B cell (primary cell): Measurements from ENCODE around the gene LDLRAD2. TPM values are rescaled to one million over a fixed set of nuclear protein-coding genes. Genes with fewer than 3 reads are reported as not detected.

Experiments used
- ATAC-seq: fragments of 200-7000 bp; cut with Tn5 transposase; one replicate; pipeline ENCODE4 v1.10.0; 2021; ENCODE audit warnings: low read depth, mild to moderate bottlenecking, moderate number of reproducible peaks, moderate library complexity
- CTCF ChIA-PET: fragments of 350-600 bp; sonication (Branson Sonifier 250); formaldehyde crosslinking; loops from one replicate; lab custom pipeline; 2021; ENCODE audit warnings: antibody characterized with exemption, inconsistent platforms; lab: Charles Lee
- POLR2A ChIA-PET: fragments of 350-600 bp; sonication (Branson Sonifier 250); formaldehyde crosslinking; loops from one replicate; lab custom pipeline; 2021; ENCODE audit warnings: antibody characterized with exemption; lab: Charles Lee
- DNase-seq: peaks from one replicate; pipeline ENCODE4 v3.0.0; 2013
- H2AFZ ChIP-seq: 2 replicates; pipeline ENCODE4 v1.6.1; 2012; ENCODE audit warnings: mild to moderate bottlenecking, low read depth, low read length; ENCODE audit not compliant: insufficient read depth, poor library complexity, severe bottlenecking
- H3K27ac ChIP-seq, 2 donors: 1 replicate in 1 of 2; 2 replicates in 1 of 2; pipeline ENCODE4 v1.5.1; 2012 to 2013; ENCODE audit warnings: low read length in 2 of 2, mild to moderate bottlenecking in 2 of 2, moderate library complexity in 1 of 2
- H3K27me3 ChIP-seq, 4 experiments: fragments of 200-600 bp in 1 of 4; sonication (generic) in 1 of 4; replicated peaks in 1 of 4; 1 replicate in 2 of 4; 2 replicates in 2 of 4; pipeline versions ENCODE4 v1.6.1 to v1.7.0; 2013 to 2016; ENCODE audit warnings: low read length in 3 of 4, mild to moderate bottlenecking in 2 of 4, mixed read lengths in 1 of 4, moderate library complexity in 1 of 4; ENCODE audit not compliant: insufficient read depth in 4 of 4, control insufficient read depth in 3 of 4; ENCODE audit errors: control extremely low read depth in 1 of 4
- H3K36me3 ChIP-seq, 2 experiments: replicated peaks in 1 of 2; 1 replicate in 1 of 2; 2 replicates in 1 of 2; pipeline versions ENCODE4 v1.6.1 to v1.7.1; 2013; ENCODE audit warnings: low read length in 1 of 2; ENCODE audit not compliant: insufficient read depth in 2 of 2, control insufficient read depth in 1 of 2; ENCODE audit errors: control extremely low read depth in 1 of 2, extremely low read depth in 1 of 2
- H3K4me1 ChIP-seq, 2 donors: fragments of 200-600 bp in 1 of 2; sonication (generic) in 1 of 2; 1 replicate in 1 of 2; 2 replicates in 1 of 2; pipeline versions ENCODE4 v1.5.1 to v1.6.1; 2013 to 2017; ENCODE audit warnings: low read length in 2 of 2; ENCODE audit not compliant: control insufficient read depth in 2 of 2, insufficient read depth in 2 of 2
- H3K4me2 ChIP-seq: replicated peaks from 2 replicates; pipeline ENCODE3; 2012; ENCODE audit warnings: mild to moderate bottlenecking, low read depth, low read length; ENCODE audit not compliant: poor library complexity, severe bottlenecking
- H3K4me3 ChIP-seq, 5 experiments: fragments of 200-600 bp in 1 of 5; sonication (generic) in 1 of 5; 1 replicate in 3 of 5; 2 replicates in 2 of 5; pipeline versions ENCODE4 v1.5.1 to v1.7.0; 2011 to 2016; ENCODE audit warnings: low read length in 4 of 5, mild to moderate bottlenecking in 4 of 5, low read depth in 2 of 5, control low read depth in 1 of 5, moderate library complexity in 1 of 5; ENCODE audit not compliant: insufficient read depth in 1 of 5; ENCODE audit errors: control extremely low read depth in 1 of 5, extremely low read depth in 1 of 5
- H3K79me2 ChIP-seq: fragments of 200-600 bp; sonication (generic); one replicate; pipeline ENCODE4 v1.6.0; 2016; ENCODE audit warnings: low read length; ENCODE audit not compliant: control insufficient read depth, insufficient read depth
- H3K9ac ChIP-seq: fragments of 200-600 bp; sonication (generic); 2 replicates; pipeline ENCODE4 v1.6.1; 2017; ENCODE audit warnings: mild to moderate bottlenecking, low read length, moderate library complexity
- H3K9me3 ChIP-seq, 3 donors: one replicate each; pipeline versions ENCODE4 v1.6.1 to v1.7.1; 2013; ENCODE audit warnings: low read length in 2 of 3; ENCODE audit not compliant: control insufficient read depth in 2 of 3, insufficient read depth in 1 of 3; ENCODE audit errors: control extremely low read depth in 1 of 3
- H4K20me1 ChIP-seq: 2 replicates; pipeline ENCODE4 v1.6.0; 2012; ENCODE audit warnings: mild to moderate bottlenecking, low read length; ENCODE audit not compliant: insufficient read depth, control insufficient read depth, poor library complexity, severe bottlenecking
- H3K27ac Mint-ChIP-seq: one replicate; pipeline ENCODE4 v1.8.0; 2021; ENCODE audit warnings: mixed read lengths
- H3K27me3 Mint-ChIP-seq: one replicate; pipeline ENCODE4 v1.8.0; 2021; ENCODE audit warnings: mixed read lengths
- H3K4me1 Mint-ChIP-seq: one replicate; pipeline ENCODE4 v1.8.0; 2021; ENCODE audit warnings: mixed read lengths
- H3K4me3 Mint-ChIP-seq: one replicate; pipeline ENCODE4 v1.8.0; 2021; ENCODE audit warnings: mixed read lengths
- H3K9me3 Mint-ChIP-seq: one replicate; pipeline ENCODE4 v1.8.0; 2022; ENCODE audit warnings: mixed read lengths; ENCODE audit not compliant: insufficient read depth
- EZH2 ChIP-seq: IDR thresholded peaks from 2 replicates; pipeline ENCODE4 v1.6.1; 2012; ENCODE audit warnings: borderline replicate concordance, low read depth, mild to moderate bottlenecking, moderate library complexity, low read length; ENCODE audit not compliant: insufficient read depth, poor library complexity, severe bottlenecking
- WGBS: methylation state at CpG from one replicate; pipeline ENCODE4 v1.1.5; 2013; ENCODE audit warnings: missing lambda C conversion rate; ENCODE audit not compliant: insufficient coverage; 5-methylcytosine and 5-hydroxymethylcytosine counted together
- intact Hi-C: fragments of 100-400 bp; cut with micrococcal nuclease; formaldehyde crosslinking; loops from one replicate; pipeline ENCODE4 v1.10.0; 2022
- polyA plus RNA-seq: library from polyadenylated mRNA; depleted of rRNA; stranded (reverse); fragments of >200 nt; gene quantifications from 2 replicates; pipeline ENCODE4 v1.2.3, GENCODE V29; 2012
- total RNA-seq, 2 donors: library from RNA; stranded (reverse); fragments of 120-200 nt in 1 of 2; gene quantifications; 1 replicate in 1 of 2; 2 replicates in 1 of 2; pipeline versions ENCODE4 v1.2.3 to v1.2.4, GENCODE V29; 2013 to 2022
- TF ChIP-seq, protein P1 (sequence below): fragments of 200-600 bp; IDR thresholded peaks from one replicate; pipeline ENCODE4 v1.8.0; 2022; ENCODE audit warnings: antibody characterized with exemption, mild to moderate bottlenecking

The LDLRAD2 gene
- total and polyA plus RNA-seq, 2 donors (not counting 1 experiment from before 2014, with no cell fraction given): 0.47 to 3.0 TPM

GRCh38 chr1:21860971-21861370 lies 48.9 kb downstream of the LDLRAD2 start:
- H3K9me3 ChIP-seq: peaks cover 0 to 14% (median 4%) of the 10 kb centered on the region in 3 donors
- 88% methylated on average over 1 of the region's 3 CpGs for WGBS
- no peaks in the 10 kb centered on the region for H3K9me3 Mint-ChIP-seq
- H3K4me1 ChIP-seq: peaks cover 7 to 10% of the 10 kb centered on the region in 2 donors
- ATAC-seq (no peak), DNase-seq (no peak)
- no peaks in the 10 kb centered on the region for H3K36me3 ChIP-seq
- H3K27me3 ChIP-seq: no peaks in the 10 kb centered on the region
- H3K4me3 Mint-ChIP-seq: no peak overlapping the region
- no peaks in the 10 kb centered on the region for H4K20me1 ChIP-seq
- intact Hi-C loops: no loop called here
- no peak overlapping the region for H3K27ac ChIP-seq
- H3K9ac ChIP-seq: no peak overlapping the region
- H3K27ac Mint-ChIP-seq: no peak overlapping the region
- H3K79me2 ChIP-seq: no peaks in the 10 kb centered on the region
- no peak for TF ChIP-seq EZH2
- TF ChIP-seq, protein P1, sequence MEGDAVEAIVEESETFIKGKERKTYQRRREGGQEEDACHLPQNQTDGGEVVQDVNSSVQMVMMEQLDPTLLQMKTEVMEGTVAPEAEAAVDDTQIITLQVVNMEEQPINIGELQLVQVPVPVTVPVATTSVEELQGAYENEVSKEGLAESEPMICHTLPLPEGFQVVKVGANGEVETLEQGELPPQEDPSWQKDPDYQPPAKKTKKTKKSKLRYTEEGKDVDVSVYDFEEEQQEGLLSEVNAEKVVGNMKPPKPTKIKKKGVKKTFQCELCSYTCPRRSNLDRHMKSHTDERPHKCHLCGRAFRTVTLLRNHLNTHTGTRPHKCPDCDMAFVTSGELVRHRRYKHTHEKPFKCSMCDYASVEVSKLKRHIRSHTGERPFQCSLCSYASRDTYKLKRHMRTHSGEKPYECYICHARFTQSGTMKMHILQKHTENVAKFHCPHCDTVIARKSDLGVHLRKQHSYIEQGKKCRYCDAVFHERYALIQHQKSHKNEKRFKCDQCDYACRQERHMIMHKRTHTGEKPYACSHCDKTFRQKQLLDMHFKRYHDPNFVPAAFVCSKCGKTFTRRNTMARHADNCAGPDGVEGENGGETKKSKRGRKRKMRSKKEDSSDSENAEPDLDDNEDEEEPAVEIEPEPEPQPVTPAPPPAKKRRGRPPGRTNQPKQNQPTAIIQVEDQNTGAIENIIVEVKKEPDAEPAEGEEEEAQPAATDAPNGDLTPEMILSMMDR: no peak
- no peak overlapping the region for H3K4me3 ChIP-seq
- CTCF ChIA-PET: no interaction called here
- no peak overlapping the region for H3K4me2 ChIP-seq
- peaks cover 9% of the 10 kb centered on the region for H3K4me1 Mint-ChIP-seq
- POLR2A ChIA-PET: no interaction called here
- H3K27me3 Mint-ChIP-seq: no peaks in the 10 kb centered on the region
- H2AFZ ChIP-seq: no peak overlapping the region

GRCh38 chr1:21861602-21862429 lies 49.8 kb downstream of the LDLRAD2 start:
- Histone ChIP-seq H3K36me3 (no peaks in the 10 kb centered on the region), H3K27ac (no peak overlapping the region), H3K9ac (no peak overlapping the region), H3K4me1 (peaks cover 16 to 18% of the 10 kb centered on the region in 2 donors), H3K4me2 (no peak overlapping the region), H3K27me3 (no peaks in the 10 kb centered on the region), H3K9me3 (peaks cover 0 to 14% (median 4%) of the 10 kb centered on the region in 3 donors), H4K20me1 (no peaks in the 10 kb centered on the region), H3K79me2 (no peaks in the 10 kb centered on the region), H3K4me3 (no peak overlapping the region), H2AFZ (no peak overlapping the region)
- Mint-ChIP-seq H3K27me3 (no peaks in the 10 kb centered on the region), H3K4me1 (peaks cover 17% of the 10 kb centered on the region), H3K27ac (no peak overlapping the region), H3K9me3 (no peaks in the 10 kb centered on the region), H3K4me3 (no peak overlapping the region)
- ChIA-PET CTCF (interaction anchor here (0.7 kb wide), 1 partner anchor 347 kb away, joined by 3 read pairs; no protein-coding TSS in a partner anchor), POLR2A (no interaction called here)
- intact Hi-C loops: no loop called here
- 98% methylated on average over 12 of the region's 19 CpGs for WGBS
- TF ChIP-seq, protein P1: no peak
- no peak for TF ChIP-seq EZH2
- no peak for ATAC-seq
- no peak for DNase-seq
